ENCODE measurements around the gene ZNRF3.

DNA sequence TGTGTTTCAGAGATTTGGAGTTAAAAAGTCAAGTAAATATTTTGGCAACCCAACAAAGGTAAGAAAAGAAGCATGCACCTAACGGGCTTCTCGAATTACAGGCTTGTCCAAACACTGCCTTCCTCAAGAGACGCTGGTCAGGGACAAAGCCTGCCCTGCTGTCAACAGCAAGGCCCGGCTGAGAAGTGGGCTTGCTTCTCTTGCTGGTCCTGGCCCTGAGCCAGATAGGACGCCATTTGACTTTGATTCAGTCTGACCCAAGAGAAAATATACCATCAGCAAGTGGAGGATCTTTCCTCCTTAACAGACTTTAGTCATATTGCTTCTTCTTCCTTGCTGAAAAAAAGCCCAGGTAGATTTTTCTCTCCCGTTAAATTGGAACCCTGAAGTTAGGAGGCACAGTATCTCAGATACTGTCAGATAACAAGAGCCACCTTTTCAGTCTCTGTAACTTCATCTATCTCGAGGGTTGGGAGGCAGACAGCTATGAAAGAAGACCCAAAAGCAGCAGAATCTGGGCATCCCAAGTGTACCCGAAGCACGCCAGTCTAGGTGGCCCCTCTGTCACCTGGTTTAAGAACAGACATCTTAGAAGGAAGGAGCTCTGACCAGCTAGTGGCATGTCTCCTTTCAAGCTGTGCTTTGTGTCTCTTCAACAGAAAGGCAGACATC lies 120.7 kb downstream of the ZNRF3 start:
- TF ChIP-seq, protein P1, sequence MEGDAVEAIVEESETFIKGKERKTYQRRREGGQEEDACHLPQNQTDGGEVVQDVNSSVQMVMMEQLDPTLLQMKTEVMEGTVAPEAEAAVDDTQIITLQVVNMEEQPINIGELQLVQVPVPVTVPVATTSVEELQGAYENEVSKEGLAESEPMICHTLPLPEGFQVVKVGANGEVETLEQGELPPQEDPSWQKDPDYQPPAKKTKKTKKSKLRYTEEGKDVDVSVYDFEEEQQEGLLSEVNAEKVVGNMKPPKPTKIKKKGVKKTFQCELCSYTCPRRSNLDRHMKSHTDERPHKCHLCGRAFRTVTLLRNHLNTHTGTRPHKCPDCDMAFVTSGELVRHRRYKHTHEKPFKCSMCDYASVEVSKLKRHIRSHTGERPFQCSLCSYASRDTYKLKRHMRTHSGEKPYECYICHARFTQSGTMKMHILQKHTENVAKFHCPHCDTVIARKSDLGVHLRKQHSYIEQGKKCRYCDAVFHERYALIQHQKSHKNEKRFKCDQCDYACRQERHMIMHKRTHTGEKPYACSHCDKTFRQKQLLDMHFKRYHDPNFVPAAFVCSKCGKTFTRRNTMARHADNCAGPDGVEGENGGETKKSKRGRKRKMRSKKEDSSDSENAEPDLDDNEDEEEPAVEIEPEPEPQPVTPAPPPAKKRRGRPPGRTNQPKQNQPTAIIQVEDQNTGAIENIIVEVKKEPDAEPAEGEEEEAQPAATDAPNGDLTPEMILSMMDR (conservative IDR thresholded peaks at IDR 0.05; ENCODE audit: low read depth in 2 of 2) = no peak
- no peak for TF ChIP-seq POLR2AphosphoS5 (IDR thresholded peaks at IDR 0.05; ENCODE audit: low read depth)
- TF ChIP-seq ZNF114 (CRISPR knock-in tag; IDR thresholded peaks at IDR 0.05) = no peak
- TF ChIP-seq, protein P2, sequence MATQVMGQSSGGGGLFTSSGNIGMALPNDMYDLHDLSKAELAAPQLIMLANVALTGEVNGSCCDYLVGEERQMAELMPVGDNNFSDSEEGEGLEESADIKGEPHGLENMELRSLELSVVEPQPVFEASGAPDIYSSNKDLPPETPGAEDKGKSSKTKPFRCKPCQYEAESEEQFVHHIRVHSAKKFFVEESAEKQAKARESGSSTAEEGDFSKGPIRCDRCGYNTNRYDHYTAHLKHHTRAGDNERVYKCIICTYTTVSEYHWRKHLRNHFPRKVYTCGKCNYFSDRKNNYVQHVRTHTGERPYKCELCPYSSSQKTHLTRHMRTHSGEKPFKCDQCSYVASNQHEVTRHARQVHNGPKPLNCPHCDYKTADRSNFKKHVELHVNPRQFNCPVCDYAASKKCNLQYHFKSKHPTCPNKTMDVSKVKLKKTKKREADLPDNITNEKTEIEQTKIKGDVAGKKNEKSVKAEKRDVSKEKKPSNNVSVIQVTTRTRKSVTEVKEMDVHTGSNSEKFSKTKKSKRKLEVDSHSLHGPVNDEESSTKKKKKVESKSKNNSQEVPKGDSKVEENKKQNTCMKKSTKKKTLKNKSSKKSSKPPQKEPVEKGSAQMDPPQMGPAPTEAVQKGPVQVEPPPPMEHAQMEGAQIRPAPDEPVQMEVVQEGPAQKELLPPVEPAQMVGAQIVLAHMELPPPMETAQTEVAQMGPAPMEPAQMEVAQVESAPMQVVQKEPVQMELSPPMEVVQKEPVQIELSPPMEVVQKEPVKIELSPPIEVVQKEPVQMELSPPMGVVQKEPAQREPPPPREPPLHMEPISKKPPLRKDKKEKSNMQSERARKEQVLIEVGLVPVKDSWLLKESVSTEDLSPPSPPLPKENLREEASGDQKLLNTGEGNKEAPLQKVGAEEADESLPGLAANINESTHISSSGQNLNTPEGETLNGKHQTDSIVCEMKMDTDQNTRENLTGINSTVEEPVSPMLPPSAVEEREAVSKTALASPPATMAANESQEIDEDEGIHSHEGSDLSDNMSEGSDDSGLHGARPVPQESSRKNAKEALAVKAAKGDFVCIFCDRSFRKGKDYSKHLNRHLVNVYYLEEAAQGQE (IDR thresholded peaks at IDR 0.05; ENCODE audit: unreplicated experiment) = no peak
